Right kidney (tissue), 1 donor: ENCODE results near the gene SPINK14.

ENCODE experiments used
- DNase-seq: peaks from one replicate; pipeline ENCODE4 v3.0.0-alpha.2; 2016

The SPINK14 gene

DNA sequence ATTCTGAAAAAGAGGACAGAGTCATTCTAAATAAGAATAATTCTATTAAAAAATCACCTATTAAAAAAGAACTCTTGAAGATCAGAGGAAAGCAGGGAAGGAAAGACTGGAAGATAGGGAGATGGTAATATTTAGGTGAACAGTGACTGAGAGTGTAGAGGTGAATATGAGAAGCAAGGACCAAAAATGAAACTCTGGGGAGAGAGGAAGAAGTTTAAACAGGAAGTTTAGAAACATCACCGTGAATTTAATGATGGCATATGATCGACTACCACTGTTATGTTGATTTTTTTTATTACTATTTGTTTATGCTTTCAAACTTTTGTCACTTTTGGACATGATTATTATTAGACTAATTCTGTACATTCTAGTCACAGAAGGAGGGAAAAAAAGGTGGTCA, 32.8 kb downstream of the SPINK14 start:
- no peak for DNase-seq

DNA sequence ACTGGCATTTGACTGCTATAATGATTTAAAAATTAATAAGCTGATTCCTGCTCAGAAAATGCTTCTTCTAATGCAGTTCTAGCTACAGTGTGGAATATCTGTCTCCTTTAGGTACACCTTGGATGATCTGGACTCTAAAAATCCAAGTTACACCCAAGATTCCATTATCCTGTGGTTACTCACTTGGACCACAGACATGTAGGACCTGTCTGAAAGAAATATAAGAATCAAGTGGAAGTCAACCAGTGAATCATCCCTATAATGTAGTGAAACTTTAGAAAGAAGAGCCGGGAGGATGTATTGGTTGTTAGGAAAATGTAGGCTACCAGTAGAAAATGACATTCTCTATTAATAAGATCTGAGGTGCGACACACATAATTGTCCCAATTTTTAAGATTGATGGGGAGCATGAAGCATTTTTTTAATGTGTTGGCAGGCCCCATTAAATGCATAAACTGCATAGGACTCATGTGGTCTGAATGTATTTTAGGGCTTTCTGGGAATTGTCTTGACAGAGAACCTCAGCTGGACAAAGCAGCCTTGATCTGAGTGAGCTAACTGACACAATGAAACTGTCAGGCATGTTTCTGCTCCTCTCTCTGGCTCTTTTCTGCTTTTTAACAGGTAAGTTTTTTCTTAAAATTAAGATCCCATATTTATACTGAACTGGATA, 34.3 kb downstream of the SPINK14 start, which contains the start of gene SPINK6:
SPINK6 (plus strand) TSS at position 512 of the 673 bp plus-strand sequence; CDS start at position 567, 55 bp downstream.
- no peak for DNase-seq

DNA sequence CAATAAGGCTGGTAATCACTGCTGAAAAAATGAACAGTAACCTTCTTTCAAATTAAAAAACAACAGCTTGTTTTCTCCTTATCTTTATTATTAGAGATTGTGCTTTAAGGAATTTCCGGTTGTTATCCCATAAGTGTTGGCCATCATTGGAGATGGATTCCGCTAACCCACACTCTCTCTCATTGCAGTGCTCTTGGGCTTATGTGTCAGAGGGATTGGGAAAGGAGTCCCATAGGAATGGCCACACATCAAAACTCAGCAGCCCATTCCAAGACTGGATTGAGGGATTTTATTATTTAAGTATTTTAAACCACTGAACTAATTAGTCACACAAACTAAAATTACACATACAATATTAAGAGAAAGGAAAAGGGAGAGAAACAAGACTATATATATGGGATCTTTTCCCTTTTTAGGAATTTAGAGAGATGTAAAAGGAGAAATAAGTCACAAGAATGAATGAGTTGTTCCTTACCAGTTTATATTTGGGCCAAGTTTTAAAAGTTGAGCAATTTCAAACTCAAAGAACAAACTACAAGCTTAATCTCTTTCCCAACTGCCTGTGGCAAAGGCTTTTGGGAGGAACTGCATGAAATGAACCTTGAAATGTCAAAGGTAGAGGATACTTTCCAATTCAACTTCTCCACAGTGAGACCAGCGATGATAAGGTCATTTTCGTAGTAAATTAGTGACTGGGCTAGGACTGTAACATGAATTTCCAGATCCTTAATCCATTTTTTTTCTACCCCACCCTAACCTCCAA, 36.9 kb downstream of the SPINK14 start:
- DNase-seq = no peak

DNA sequence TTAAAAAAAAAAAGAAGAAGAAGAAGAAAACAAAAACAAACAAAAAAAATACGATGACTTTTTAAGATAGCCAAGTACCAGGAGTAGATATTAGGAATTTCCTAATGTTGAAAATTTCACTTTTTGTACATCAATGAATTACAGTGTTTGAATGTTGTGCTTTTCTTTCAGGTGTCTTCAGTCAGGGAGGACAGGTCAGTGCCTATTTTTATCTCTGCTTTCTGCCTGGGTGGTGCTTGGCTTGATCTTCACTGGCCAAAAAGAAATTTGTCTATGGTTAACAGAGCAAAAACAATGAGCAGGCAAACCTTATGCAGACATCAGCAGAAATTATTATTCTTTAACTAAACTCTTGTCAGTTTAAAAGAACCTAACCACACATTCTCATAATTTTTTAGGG, 37.5 kb downstream of the SPINK14 start:
- no peak for DNase-seq

DNA sequence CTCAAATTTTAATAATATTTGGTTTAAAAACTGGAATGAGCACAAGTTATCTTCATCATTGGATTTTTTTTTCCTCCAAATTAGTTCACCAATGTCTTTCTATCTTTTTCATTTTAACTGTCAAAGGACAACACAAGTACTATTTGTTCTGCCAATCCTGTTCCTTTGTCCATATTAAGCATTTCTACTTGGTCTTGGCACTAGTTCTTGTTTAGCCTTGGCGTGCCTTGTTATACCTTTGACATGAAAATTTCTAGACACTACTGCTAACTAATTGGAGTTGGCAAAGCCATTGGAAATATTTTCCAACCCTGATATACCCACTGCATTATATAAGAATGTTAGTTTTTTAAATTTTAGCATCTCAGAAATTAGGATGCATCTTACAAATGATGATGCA, 38.3 kb downstream of the SPINK14 start:
- DNase-seq = no peak

DNA sequence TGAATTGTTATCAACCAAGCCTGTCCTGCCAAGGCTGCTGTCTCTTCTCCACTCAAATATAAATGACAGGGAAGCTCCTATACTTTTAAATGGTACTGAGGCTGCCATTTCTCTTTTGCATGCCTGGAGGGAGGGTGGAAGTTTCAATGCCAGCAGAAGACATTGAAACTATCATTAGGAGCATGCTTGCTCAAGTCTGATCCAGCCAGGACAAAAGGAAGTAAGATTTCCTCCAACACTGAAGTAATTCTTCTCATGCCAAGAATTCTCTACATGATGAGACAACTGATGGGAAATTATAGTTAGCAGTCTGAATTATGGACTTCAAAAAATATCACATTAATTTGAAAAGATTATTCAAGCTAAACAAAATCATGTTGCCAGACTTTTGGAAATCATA, 39.9 kb downstream of the SPINK14 start:
- no peak for DNase-seq

DNA sequence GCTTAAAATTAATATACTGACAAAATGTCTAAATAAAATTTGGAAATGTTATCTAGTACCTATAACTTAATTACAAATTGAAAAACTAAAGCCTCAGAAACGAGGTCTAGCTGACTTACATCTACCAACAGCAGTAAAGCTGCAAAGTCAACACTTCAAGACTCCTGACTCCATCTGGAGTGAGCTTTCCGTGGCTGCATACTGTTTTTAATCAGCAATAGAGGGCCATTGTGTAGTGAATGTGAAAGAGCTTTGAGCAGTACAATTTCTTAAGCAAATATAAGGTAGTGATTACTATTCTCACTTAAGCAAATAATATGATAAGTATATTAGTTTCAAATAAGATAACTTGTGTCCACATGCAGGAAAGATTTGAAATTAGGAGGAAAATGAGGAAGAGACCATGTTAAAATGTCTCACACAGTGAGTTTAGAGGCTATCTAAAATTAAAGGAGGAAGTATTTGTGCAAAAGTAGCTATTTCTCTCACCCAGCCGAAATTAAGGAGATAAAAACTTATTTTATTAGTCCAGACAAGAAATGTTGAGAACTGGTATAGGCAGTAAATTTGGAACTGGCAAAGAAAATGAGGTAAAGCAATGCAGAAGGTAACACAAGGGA, 40.9 kb downstream of the SPINK14 start:
- DNase-seq = no peak

DNA sequence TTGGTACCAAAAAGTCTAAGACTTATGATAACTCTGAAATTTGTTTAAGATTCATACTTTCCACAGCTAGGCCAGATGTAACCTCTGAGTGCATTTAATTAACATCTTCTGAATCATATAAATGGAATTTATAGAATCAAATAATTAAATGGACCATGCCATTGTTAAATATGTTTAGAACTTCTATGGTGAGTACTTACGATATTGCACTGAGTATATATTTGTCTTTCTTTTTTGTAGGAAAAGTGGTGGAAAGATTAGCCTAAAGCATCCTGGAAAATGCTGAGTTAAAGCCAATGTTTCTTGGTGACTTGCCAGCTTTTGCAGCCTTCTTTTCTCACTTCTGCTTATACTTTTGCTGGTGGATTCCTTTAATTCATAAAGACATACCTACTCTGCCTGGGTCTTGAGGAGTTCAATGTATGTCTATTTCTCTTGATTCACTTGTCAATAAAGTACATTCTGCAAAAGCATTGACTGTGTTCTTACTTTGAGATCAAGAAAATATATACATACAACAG, 46.4 kb downstream of the SPINK14 start:
- no peak for DNase-seq

- DNase-seq = no peak
Observed at GRCh38 chr5:148221508-148221907, 53.2 kb downstream of the SPINK14 start.

DNA sequence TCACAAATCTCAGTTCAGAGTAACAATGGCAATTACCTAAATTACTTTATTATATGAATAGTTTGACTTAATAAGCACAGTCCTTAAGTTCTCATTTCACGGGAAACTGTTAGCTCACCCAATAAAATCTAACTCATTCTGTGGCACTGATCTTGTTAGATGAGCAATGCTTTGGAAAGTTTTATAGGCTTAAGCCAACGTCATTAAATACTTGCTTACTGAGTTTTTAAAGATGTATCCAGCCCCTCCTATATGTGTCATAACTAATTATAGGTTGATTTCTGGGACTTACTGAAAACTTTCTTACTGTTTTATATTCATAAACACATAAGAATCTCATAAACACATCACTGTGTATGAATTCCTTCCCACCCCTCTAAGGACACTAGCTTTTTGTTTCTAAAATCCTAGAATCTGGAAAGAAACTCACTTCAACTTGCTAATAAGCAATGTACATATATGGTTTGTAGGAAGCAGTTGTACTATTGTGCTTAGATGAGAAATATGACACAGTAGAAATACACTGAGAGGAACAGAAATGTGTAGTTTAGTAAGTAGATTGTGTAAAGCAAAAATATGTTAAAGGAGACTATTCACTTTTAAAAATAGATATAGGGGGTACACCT, 55.9 kb downstream of the SPINK14 start:
- no peak for DNase-seq
